Stimulated activated CD4-positive, alpha-beta T cell treated with anti-CD3 and anti-CD28 coated beads, Interleukin-2, amount 100 ng/mL, for 48 hours (primary cell): ENCODE results near the gene DCX.
"Not testable (repeated sequence)": the region's sequence is repeated elsewhere in the genome, so short reads cannot be mapped to it uniquely, and the experiment has no call there.

Experiments
- DNase-seq, 2 donors: peaks; one replicate each; pipeline ENCODE4 v3.0.0-alpha.2; 2020

DCX gene

DNA sequence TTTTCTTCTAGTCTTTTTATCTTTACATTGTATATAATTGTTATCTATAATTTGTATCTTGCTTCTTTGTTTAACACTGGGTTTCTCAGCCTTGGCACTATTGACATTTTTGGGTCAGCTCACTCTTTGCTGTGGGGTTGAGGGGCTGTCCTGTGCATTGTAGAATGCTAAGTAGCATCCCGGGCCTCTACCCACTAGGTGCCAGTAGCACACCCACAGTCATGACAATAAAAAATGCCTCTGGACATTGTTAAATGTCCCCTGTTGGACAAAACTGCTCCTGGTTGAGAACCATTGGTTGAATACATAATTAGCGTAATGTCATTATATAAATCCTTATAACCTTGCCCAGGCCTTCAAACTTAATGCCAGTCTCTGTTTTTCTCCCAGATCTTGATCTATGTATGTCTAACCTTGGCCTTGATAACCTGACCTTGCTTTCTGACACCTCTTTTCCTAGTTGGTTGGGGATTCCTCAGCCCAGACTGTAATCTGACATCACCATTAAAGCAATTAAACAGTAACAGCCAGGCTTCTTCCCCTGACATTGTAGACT is 46.1 kb downstream of the DCX start:
- DNase-seq: no peak

DNA sequence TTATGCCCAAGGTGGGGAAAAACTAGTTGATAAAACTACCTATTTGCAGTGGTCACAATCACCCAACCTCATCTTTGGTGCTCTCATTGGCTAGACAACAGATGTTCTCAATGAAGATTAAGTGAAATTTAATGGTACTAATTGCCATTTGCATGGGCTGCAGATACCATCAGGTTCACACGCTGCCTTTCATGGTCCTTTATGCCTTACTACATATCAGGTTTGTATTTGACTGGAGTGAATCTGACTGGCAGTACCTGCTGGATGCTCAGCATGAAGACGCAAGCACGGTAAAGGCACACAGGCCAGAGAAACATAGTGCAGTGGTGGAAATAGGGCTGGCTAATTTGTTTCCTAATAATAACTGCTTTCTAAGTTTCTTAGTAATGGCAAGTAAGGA is 48.3 kb downstream of the DCX start:
- DNase-seq: no peak

DNA sequence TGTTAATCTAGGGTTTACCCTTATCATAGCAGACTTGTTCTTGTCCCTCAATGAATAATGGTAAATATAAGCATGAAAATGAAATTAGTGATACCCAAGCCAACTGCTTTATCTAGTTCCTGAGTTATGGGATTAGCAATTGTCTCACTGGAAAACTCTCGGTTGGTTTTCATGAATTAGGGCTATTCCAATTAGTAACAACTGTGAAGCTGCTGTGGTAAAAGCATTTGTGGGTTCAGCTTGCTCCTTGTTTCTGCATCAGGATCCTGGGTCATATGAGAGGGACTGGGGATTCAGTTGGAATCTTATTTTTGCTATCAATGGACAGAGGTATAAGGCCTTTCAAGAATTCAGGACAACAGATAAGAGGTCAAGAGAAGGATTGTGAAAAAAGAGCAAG is 50.2 kb downstream of the DCX start:
- DNase-seq: no peak

DNA sequence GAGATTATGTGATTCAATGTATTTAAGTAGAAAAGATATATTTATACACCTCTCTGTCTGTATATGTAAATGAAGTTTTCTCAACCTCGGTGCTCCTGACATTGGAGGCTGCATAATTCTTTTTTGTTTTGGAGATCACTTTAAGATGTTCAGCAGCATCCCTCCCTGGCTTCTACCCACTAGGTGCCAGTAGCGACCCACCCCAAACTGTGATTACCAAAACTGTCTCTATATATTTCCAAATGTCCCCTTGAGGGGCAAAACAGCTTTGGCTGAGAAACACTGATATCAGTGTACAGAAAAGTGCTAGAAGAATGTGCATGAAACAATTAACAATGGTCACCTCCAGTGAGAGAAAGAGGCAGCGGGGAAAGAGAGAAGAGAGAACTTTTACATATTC is 51.2 kb downstream of the DCX start:
- no peak for DNase-seq

DNA sequence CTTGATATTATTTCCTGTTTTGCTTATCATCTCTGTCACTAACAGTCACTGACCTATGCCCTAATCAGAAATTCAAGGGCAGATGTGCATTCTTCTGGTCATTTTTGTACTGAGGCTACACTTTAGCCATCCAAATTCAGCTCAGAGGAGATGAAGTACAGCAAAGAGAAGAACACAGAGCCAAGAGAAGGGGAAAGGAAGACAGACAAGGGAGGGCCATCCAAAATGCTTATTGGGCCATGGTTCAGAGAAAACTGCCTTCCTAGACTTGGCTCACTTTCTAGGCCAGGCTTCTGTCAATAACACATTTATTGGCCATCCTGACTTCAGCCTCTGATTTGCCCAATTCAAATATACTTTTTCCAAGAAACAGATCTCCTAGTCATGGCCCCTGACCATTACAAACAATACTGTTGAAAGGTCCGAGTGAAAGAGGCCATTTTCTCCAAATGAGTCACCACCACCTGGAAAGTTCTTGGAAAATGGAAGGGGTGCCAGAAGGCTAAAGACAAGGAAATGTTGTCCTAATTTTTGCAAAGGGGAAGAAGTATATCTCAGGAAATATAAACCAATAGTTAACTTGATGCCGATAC is 56.4 kb downstream of the DCX start:
- DNase-seq: no peak

DNA sequence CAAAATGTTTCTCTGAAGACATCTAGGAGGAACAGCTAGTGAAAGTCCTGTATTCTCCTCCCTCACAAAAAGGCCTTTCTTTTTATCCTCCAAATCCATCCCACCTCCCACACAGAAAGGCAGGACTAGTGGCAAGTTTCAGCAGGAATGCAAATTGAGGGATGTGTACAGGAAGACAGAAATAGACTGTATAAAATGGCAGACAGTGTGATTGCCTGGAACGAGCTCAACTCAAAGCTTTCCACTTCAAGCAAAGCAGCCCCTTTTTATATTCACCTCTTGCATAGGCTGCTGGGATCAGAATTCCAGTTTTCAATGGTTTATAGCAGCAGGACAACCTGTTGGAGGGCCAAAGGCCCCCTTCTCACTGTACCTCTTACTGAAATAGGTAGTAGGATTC is 57.5 kb downstream of the DCX start:
- DNase-seq: no peak

DNA sequence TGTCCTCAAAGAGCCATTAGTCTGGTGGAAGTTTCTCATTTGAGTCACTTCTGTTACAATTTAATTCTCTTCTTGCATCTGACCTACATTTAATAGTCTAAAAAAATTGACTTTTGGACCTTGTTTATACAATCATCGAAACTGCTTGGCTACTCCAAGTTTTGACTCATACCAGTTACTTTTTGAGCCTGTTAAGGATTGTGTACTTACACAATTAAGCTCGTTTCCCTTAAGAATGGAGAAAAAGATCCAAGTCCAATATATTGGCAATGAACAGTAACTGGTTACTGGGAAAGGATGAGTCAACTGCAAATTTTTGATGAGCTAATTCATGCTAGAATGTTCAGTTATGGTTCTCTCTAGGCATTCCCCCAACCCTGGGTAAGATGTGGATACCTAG is 58.2 kb downstream of the DCX start:
- no peak for DNase-seq

DNA sequence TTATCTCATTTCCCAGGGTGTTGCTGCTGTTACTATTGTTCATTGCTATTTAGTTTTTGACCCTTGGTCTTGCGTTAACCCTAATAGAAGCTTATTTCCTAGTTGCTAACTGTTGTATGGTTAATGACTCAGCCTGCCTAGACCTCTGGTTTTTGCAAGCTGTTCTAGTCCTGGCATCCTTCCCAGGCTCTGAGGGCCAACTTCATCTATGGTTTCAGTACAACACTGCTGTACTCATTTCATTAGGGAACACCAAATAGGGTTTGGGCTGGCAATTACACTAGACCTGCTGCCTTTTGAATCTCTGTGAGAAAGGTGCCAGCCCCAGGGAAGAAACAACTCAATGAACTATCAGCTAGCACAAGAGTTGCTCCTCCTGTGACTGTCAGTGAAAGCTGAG is 59.6 kb downstream of the DCX start:
- no peak for DNase-seq

DNA sequence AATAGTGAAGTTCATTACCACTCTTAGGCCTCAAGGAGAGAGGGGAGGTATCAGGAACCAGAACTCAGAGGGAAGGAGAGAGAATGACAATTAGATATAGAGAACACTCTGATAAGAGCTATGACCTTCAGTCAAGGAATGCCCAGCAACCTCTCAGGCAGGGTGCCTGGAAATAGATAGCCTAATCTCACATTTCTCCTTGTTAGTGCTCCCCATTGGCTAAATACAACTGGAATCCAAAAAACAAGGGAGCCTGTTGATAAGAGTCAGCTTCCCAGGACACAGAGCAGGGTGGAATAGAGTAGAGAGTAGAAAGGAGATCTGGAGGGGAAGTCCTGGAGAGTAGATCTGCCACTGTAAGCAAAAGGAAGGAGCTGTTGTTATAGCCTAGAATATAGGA is 62.1 kb downstream of the DCX start:
- no peak for DNase-seq

DNA sequence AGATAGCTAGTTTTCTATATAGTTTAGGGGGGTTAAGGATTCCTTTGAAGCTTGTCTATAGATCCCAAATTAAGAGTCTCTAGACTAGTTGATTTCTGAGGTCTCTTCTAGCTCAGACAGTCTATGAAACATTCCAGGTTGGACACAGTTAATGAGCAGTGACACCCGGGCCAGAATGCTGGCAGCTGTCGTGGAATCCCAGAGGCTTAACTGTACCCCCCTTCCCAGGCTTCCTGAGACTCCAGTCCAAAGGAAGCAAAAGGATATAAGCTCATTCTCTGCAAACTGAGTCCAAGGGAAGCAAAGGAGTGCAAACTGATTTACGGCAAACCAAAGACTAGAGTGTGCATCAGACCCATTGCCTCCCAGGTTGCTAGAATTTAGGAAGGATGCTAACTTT is 62.9 kb downstream of the DCX start:
- no peak for DNase-seq

DNA sequence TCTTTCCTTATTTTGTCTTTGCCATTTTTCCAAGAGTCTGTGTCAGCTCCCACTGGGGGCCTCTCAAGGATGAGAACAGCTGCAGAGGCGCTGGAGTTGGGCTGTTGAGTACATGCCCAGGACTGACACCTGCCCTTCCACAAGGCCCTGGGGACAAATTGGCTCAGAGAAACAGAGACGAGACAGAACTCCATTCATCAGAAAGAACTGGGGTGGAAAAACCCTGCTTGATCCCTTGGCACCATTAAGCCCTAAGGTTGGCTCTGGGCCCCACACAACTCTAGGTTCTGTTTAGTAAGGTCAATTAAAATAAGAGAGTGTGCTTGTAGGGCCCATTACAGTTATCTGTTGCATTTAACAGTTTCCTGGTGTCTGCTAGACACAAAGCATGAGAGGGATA is 63.6 kb downstream of the DCX start:
- DNase-seq: no peak

DNA sequence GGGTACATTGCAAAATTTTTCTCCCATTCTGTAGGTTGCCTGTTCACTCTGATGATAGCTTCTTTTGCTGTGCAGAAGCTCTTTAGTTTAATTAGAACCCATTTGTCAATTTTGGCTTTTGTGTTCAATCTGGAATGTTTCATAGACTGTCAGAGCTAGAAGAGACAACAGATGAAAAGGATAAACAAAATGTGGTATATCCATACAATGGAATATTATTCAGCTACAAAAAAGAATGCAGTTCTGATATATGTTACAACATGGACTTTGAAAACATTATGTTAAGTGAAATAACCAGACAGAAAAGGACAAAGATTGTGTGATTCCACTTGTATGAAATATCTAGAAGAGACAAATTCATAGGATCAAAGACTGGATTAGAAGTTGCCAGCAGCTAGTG is 65.8 kb downstream of the DCX start:
- not testable (repeated sequence) for DNase-seq

DNA sequence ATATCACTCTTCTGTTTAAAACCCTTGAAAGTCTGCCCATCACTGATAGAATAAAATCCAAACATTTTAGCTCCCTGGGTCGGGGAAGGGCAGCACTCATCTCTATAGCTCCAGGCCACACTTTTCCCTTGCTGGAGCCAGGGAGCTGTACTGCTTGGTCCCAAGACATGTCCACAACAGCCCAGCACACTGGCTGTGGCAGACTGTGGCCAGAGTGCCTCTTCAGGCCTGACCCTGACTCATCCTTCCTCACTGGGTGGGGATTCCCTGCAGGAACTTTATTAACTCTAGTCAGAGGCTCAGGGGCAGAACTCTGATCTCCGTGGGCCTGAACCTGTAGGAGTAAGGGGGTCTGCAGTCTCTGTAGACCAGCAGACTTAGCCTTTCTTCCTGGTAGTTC is 71.9 kb downstream of the DCX start:
- DNase-seq: no peak

DNA sequence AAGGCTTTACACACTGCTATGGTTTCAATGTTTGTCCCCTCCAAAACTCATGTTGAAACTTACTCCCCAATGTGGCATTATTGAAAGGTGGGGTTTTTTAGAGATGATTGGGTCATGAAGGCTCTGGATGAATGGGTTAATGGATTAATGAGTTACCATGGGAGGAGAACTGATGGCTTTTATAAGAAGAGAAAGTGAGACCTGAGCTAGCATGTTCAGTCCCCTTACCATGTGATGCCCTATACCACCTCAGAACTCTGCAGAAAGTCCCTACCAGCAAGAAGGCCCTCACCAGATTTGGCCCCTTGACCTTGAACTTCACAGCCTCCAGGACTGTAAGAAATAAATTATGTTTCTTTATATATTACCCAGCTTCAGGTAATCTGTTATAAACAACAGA is 72.8 kb downstream of the DCX start:
- DNase-seq: no peak

DNA sequence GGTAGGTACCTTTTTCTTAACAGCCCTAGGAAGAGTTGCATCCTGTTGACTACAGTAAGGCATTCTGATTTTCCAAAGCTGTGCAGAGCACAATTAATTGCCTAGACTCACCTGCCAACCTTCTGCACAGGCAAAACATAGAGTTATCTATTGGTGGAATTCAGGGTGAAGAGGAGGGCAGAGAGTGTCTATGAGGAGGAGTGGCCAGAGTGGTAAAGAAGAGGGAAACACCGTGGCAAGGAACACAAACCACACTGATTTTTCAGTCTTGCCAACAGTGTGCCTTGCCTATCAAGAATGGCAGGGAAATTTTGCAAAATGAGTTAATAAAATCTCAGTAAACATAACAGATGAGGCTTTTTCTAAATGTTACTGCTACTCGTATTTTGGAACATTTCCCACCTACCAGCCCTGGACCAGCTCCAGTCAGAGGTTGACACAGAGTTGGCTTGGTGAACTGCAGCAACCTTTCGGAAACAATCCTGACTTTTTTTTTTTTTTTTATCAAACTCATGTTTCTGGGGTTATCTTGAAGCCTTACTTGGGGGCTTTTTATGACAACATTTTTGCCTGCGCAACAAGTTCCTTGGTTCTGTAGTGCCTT is 73.8 kb downstream of the DCX start:
- no peak for DNase-seq

DNA sequence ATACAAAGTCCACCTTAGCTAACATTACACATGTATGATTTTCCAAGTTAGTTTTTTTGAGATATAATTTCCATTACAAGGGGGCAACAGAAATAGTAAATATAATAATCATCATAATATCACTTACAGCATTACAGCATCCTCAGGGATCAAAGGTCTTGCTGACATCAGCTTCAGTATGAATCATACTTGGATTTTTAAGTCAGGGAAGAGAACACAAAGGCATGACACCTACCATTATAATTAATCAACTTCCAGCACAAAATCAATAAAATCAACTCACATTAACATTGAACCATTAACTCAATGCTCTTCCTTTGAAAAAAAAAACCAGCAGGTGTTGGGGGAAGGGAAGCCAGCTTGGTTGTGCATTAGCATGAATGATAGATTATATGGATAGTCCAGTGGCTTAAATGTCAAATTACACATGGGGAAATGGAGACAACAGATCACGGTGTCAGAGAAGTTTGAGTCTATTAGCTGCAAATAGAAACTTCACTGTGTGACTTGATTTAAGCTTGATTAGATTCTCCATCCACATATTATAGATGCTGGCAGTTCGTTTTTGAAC is 74.8 kb downstream of the DCX start:
- no peak for DNase-seq

DNA sequence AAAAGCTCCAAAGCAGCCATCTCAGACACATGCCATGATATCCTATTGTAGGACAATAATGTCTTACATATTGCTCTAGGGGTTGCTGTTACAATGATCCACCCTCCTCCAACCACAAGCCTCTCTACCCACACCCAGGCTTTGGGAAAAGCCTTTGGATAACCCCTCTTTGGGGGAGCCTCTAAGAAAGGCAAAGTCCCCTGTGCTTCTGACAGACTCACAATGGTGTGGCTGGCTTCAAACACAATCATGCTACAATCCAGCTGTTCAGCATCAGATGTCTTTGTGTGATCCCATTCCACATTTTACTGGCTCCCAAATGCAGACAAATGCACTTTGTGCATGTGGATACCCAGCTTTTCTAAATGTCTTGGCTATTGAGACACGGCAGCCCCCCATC is 75.9 kb downstream of the DCX start:
- DNase-seq: no peak

DNA sequence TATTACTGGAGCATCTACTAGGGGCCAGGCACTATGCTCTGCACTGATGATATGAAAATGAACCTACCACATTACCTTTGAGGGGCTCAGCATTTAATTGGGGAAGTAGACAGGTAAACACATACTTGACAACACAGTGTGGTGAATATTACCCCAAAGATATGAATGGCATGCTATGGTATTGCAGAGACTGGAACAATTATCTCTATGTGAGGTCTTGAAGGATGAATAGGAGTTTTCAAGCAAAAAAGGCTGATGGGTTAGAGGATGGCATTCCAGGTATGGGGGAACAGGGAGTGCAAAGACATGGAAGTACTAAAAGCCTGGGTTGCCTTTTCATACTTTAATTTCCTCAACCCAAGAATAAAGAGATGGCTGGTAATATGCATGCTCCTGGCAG is 82.6 kb downstream of the DCX start:
- no peak for DNase-seq

DNA sequence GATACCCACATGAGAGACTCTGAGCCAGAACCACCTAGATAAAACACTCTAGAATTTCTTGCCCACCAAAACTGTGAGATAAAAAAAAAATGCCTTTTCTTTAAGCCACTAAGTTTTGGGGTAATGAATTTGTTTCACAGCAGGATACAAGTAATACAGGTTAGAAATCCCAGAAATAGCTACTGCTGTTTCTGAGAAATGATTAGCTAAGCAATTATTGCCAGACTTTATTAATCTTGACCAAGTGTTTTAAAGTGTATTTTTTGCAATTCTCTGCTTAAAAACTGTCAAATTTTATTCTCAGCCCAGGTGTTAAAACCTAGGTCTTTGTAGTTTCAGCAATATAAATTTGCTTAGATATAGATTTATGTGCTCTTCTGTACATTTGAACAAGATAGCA is 83.1 kb downstream of the DCX start:
- no peak for DNase-seq

DNA sequence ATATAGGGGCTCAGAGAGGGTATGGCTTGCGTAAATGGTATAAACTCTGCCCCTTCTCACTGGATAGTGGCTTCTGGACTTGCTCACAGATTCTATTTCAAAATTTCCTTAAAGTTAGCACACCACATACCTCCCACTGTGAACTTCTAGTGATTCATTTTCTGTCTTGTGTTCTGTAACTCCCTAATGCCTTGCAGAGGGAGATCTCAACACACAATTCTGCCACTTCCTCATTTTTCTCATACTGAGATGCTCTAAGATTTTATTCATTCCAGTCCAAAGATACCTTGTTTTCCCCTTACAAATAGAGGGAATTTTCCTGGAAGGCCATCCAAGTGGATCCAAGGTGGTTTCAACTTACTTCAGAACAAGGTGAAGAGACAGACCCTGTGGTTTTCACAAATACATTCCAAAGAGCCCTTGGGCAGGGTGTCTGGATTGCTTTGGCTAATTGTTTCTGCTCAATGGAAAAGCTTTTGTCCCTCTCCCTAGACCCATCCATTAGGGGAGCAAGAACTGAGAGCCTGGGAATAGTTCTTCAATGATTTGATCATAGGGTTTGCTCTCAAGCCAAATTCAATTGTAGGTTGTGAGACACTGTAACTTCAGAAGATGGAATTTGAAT is 89.6 kb downstream of the DCX start:
- no peak for DNase-seq

DNA sequence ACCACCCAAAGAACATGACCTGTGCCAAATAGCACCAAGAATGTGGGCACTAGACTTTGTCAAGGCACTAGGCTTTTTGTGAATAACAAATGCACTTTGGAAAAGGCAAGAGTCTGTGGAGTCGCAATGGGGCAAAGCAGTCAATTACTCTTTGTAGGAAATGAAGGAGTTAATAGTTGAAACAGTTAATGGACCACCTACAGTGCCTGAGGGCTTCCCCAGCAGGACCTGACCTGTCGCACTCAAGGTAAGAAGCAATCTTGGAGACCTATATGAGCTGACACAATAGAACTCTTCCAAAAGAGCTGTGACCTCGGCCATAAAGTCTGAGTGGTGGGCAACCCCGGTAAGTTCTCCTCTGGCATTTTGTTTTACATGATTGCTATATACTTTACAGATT is 92.5 kb downstream of the DCX start:
- DNase-seq: no peak

DNA sequence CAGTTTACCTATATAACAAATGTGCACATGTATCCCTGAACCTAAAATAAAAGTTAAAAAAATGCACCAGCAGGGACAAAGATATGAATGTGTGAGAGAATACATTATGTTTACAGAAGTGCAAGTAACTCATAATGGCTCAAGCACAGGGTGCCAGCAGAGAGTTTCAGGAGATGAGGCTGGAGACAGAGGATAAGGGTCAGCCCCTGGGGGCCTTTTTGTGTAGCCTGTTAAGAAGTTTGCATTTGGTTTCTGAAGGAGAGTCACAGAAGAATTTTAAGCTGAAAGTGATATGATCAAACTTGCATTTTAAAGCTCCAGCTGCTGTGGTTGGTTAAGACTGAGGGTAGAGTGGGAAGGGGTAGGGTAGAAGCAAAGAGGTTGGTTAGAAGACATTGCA is 93.1 kb downstream of the DCX start:
- DNase-seq: no peak

DNA sequence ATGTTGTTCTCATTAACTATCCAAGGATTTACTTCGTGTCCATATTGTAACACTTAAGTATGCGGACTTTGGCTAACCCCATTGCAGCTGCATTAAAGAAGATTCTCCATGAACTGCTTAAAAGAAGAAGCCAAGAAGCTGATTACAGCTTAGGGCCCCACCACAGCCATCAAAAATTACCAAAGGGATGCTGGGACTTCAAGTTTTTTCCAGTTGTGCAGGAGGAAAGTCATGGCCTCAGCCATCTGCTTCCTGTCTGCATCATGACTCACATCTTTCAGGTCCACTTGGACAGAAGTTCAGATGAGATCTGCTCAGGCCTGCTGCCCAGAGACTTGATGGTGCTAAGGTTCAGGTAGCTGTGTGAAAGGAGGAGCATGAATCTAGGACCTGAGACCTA is 102.9 kb downstream of the DCX start:
- no peak for DNase-seq

DNA sequence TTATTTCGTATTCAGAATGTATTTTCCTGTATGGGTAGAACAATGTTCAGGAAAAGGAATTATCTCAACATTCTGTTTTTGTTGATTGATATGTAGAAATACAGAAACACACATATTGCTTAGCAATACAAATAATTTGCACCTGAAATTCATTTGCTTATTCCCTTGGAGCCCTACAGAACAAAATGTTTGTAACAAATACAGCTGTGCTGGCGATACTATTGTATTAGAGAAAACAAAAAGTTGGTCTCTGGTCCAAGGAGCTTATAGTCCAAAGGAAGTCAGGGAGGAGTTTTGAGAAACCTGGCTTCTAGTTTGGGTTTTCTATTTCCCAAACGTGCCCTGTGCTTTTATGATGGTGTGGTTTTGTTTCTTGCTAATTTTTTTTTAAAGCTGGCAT is 104.0 kb downstream of the DCX start:
- no peak for DNase-seq
